HG02840 (cell line): Measurements from ENCODE around the gene ARHGEF11.

Source experiments
- ATAC-seq: cut with Tn5 transposase; IDR thresholded peaks from one replicate; pipeline ENCODE4 v1.9.1; 2021; ENCODE audit warnings: mild to moderate bottlenecking, moderate library complexity, moderate number of reproducible peaks; ENCODE audit not compliant: unreplicated experiment, low FRiP score

Gene ARHGEF11

GRCh38 chr1:156900896-156901589 is 144.5 kb downstream of the ARHGEF11 start:
- no peak for ATAC-seq

DNA sequence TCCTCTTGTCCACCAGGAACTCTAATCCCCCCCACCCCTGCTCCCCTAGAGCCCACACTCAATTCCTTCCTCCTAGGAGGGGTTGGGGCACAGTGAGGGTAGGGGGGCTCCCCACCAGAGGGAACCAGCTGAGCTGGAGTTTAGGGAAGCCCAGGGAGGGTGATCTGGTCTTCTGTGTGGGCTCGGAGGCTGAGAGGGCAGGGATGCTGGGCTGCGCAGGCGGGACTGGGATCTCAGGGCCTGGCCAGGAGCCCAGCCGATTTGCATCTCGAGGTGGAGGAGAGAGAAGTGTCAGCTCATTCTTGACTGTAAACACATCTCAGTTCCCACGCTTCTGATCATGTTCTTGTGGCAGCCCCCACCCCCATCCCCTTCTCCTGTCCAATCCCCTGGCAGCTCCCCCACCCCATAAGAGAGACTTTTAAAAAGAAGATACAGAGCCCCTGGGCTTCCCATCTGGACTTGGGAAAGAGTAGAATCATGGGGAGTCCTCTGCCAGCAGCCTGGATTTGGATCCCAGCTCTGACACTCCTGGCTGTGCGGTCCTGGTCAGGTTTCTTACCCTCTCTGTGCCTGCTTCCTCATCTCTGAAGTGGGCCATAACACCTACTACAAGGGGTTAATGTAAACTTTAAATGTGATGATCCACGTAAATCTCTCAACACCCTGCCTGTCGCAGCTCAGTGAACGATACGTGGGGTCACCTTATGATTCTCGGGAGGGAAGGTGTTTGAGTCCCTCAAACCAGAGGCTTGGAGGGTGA is 145.4 kb downstream of the ARHGEF11 start:
- ATAC-seq: no peak

DNA sequence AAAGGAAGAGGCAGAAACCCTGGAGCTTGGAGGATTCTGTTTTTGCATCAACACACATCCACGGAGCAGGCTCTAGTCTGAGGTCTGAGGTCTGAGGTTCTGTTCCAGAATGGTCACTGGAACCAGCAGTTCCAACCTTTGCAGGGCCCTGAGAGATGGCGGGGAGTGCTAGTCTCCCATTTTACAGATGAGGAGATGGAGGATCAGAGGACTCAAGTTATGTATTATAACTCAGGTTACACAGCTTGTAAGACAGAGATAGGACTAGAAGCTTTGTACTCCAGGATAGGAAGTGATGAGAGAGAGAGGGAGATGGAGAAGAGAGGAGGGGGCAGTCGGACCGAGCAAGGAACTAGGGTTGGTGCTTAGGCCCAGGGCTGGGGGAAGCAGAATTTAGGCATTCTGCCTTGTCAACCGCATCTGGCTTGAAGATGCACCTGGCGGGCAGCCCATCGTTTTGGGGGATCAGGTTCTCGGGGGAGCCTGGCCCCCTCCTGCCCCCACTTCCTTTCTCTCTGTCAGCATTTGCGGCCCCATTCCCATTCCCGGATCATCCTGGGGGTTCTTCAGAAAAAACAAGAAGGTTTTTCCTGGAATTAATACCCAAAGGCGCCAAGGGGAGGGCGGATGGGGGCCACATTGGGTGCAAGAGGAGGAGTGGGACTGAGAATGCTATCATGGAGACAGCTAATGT is 146.4 kb downstream of the ARHGEF11 start:
- ATAC-seq: no peak

- no peak for ATAC-seq
Measured at GRCh38 chr1:156898161-156898566, 147.4 kb downstream of the ARHGEF11 start.

DNA sequence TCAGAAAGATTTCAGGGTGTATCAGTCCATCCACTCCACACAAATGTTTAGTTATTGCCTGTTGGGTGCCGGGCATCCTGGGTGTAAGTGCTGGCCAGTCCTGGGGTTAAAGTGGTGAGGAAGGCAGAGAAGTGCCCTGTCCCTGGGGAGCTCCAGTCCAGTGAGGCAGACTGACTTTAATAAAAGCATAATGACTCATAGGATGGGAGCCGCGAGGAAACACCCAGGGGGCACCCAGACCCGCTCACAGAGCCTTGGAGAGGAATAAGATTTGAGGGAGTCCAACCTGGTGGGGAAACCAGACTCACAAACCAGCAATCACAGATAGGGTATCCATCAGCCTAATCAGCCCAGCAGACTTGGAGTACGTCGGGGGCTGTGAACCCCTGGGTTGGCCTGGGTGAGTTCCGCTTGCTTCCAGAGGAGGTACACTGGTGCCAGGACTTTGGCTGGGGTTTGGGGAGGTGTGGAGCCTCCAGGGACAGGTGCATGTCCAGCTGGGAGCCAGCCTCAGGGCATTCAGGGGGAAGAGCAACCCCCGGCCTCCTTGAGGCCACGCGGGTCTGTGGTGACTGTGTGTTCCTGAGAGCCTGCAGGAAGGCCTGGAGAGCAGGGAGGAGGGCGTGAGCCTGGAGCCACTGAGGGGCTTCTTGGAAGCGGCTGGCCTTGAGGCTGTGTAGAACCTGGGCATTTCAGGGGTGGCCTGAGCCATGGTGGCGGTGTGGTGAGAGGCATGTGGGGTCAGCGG is 148.3 kb downstream of the ARHGEF11 start:
- no peak for ATAC-seq

GRCh38 chr1:156896490-156897033 is 149.0 kb downstream of the ARHGEF11 start:
- ATAC-seq: no peak

GRCh38 chr1:156895927-156896326 is 149.6 kb downstream of the ARHGEF11 start:
- ATAC-seq: no peak

DNA sequence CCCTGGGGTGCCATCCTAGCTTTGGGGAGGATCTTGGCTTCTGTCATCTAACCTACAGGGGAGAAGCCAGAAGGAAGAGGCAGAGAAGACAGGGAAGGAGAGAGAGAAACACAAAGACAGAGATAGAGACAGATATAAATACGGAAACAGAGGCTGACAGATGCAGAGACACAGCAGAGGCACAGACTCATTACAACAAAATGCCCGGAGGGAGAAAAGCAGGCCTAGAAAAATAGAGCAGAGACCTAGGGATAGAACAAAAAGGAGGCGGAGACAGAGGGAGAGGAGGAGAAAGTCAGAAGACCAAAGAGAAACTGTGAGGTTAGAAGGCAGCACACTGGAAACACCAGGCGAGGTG is 150.1 kb downstream of the ARHGEF11 start:
- no peak for ATAC-seq

DNA sequence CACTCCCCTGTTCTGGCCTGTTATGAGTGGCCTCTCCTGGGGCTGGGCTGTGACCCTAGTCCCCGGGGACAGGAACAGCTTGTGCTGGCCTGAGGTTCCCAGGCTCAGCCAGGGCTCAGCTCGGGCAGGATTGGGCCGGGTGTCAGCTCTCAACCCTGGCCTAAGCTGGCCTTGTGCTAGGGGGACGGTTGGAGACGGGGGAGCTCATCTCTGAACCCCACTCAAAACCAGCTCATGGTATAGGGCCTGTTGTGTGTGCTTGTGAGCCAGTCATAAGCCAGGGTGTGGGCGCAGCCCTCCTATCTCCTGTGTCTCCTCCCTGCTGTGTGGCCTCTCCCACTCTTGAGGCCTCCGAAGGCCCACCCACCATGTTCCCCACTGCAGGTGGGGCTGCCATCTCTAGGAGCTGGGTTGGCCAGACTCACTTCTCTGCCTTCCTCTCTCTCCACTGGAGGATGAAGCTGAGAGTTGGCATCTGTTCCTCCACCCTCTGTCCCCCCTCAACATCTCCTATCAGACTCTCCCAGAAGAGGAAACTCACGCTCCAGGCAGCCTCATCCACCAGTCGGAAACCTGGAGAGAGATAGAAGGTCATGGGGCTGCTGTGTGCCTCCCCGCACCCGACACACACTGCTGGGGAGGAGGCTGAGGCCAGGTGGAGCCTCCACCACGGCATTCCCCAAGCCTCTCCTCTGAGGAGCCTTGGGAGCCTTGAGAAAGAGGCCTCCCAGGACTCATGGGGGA is 150.7 kb downstream of the ARHGEF11 start:
- no peak for ATAC-seq

- ATAC-seq: no peak
Measured at GRCh38 chr1:156894001-156894400, 151.5 kb downstream of the ARHGEF11 start.

- no peak for ATAC-seq
Measured at GRCh38 chr1:156893048-156893953, 152.2 kb downstream of the ARHGEF11 start, which contains the start of gene PEAR1. TSS of gene PEAR1 (plus strand) at chr1:156893718. CDS start at chr1:156903927, 10,209 bp downstream.

DNA sequence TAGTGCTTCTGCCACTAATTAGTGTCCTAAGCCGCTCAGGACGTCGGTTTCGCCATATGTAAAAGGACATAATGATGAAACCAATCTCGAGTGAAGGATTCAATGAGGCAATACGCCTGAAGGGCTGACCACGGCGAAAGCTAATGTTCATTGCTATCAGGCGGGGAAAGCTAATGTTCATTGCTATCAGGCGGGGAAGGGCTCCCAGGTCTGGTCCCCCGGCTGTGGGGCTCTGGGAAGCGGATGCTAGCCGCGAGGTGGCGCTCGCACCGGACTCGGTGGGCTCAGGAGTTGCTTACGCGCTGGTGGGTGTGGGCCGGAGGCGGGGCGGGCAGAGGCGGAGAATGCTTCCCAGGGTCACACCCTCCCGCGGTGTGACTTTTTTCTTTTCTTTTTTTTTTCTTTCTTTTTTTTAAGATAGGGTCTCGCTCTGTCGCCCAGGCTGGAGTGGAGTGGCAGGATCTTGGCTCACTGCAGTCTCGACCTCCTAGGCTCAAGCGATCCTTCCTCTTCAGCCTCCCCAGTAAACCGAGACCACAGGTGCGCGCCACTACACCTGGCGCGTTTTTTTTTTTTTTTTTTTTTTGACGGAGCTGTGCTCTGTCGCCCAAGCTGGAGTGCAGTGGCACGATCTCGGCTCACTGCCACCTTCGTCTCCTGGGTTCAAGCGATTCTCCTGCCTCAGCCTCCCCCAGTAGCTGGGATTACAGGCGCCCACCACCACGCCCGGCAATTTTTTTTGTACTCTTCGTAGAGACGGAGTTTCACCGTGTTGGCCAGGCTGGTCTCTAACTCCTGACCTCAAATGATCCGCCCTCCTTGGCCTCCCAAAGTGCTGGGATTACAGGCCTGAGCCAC is 153.1 kb downstream of the ARHGEF11 start:
- no peak for ATAC-seq

GRCh38 chr1:156889802-156890580 is 155.6 kb downstream of the ARHGEF11 start:
- ATAC-seq: no peak

GRCh38 chr1:156887734-156888133 is 157.8 kb downstream of the ARHGEF11 start:
- ATAC-seq: no peak

DNA sequence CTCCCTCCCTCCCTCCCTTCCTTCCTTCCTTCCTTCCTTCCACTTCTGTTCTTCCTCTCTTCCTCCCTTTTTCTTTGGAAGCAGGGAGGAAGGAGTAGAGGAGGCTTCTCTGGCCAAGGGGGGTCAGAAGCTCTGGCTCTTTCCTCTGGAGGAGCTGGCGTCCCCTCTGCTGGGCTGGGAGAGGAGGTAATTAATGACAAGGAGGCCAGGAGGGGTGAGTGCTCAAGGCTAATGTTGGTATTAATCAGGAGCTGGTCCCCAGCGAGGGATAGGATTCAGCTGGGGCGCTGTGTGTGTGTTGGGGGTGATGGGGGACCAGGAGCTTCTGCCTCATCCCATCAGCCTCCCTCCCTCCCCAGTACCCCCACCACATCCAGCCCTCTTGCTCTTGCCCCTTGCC is 158.2 kb downstream of the ARHGEF11 start:
- no peak for ATAC-seq

GRCh38 chr1:156886583-156887281 is 158.8 kb downstream of the ARHGEF11 start:
- no peak for ATAC-seq
